ENCODE measurements around the gene RARS2.

GRCh38 chr6:87589693-87590416, at the start of gene RARS2, which contains the start of gene ORC3:
- no peak for TF ChIP-seq CTCF (IDR thresholded peaks at IDR 0.05)
- no peak for TF ChIP-seq RCOR1 (IDR thresholded peaks at IDR 0.05; ENCODE audit: low read depth, low read length)
- TF ChIP-seq POLR2A (IDR thresholded peaks at IDR 0.05; ENCODE audit: low read length) = peak; percentile 70
- TF ChIP-seq BCL3 (IDR thresholded peaks at IDR 0.05) = peak; percentile 67; the same call in 2 of the 3 replicates
- TF ChIP-seq HEYL (CRISPR knock-in tag; IDR thresholded peaks at IDR 0.05) = no peak
- no peak for TF ChIP-seq TP53 (CRISPR knock-in tag; IDR thresholded peaks at IDR 0.05)
- no peak for TF ChIP-seq BHLHE40 (IDR thresholded peaks at IDR 0.05; ENCODE audit: low read depth, low read length)
- TF ChIP-seq EP300 (IDR thresholded peaks at IDR 0.05) = no peak
- no peak for TF ChIP-seq CHD2 (IDR thresholded peaks at IDR 0.05; ENCODE audit: low read length, partially characterized antibody)

Measured in A549 (cell line).